IMR-90 (cell line): Measurements from ENCODE around the gene PILRA. TPM values are rescaled to one million over a fixed set of nuclear protein-coding genes. Genes with fewer than 3 reads are reported as not detected.

Source experiments
- ATAC-seq: fragments of 200-7000 bp; cut with Tn5 transposase; 2 replicates; pipeline ENCODE4 v1.9.1; 2020; ENCODE audit warnings: low read depth, mild to moderate bottlenecking, moderate library complexity
- BruUV-seq: library from RNA; stranded (reverse); fragments of 400-500 nt; replicated peaks from 2 replicates; lab custom pipeline; 2021; lab: Mats Ljungman, UMichigan
- CTCF ChIA-PET: fragments of 300-600 bp; formaldehyde crosslinking; extraction: SDS; loops from one replicate; lab custom pipeline; 2021; ENCODE audit warnings: antibody characterized with exemption; lab: Yijun Ruan, JAX
- POLR2A ChIA-PET: fragments of 300-600 bp; sonication (Branson Sonifier 250); formaldehyde crosslinking; loops from one replicate; lab custom pipeline; 2022; ENCODE audit warnings: antibody characterized with exemption; ENCODE audit not compliant: unreplicated experiment; lab: Charles Lee
- DNase-seq: peaks from one replicate; pipeline ENCODE4 v3.0.0; 2013
- H2AFZ ChIP-seq: replicated peaks from 2 replicates; pipeline ENCODE3; 2013; ENCODE audit warnings: low read length, mild to moderate bottlenecking; ENCODE audit not compliant: poor library complexity
- H2AK5ac ChIP-seq: 2 replicates; pipeline ENCODE4 v1.6.1; 2013; ENCODE audit warnings: low read depth, low read length, inconsistent platforms
- H2AK9ac ChIP-seq: replicated peaks from 2 replicates; pipeline ENCODE3; 2013; ENCODE audit warnings: mild to moderate bottlenecking, low read depth, low read length, moderate library complexity; ENCODE audit not compliant: poor library complexity
- H2BK120ac ChIP-seq: 2 replicates; pipeline ENCODE4 v1.6.1; 2013; ENCODE audit warnings: low read depth, low read length, inconsistent platforms
- H2BK15ac ChIP-seq: 3 replicates; pipeline ENCODE4 v1.6.1; 2013; ENCODE audit warnings: low read depth, low read length, inconsistent platforms
- H2BK20ac ChIP-seq: 2 replicates; pipeline ENCODE4 v1.6.1; 2013; ENCODE audit warnings: low read depth, mild to moderate bottlenecking, inconsistent platforms, low read length, moderate library complexity
- H2BK5ac ChIP-seq: 2 replicates; pipeline ENCODE4 v1.6.1; 2013; ENCODE audit warnings: mild to moderate bottlenecking, low read depth, low read length, inconsistent platforms; ENCODE audit not compliant: poor library complexity, severe bottlenecking
- H3K14ac ChIP-seq: replicated peaks from 2 replicates; pipeline ENCODE4 v1.6.1; 2013; ENCODE audit warnings: low read depth, low read length, inconsistent platforms
- H3K18ac ChIP-seq: 2 replicates; pipeline ENCODE4 v1.6.1; 2013; ENCODE audit warnings: low read depth, low read length, control low read depth
- H3K23ac ChIP-seq: 2 replicates; pipeline ENCODE4 v1.6.1; 2013; ENCODE audit warnings: low read depth, low read length, inconsistent platforms
- H3K27ac ChIP-seq: 2 replicates; pipeline ENCODE4 v1.5.1; 2013; ENCODE audit warnings: mild to moderate bottlenecking, control low read depth, low read length; ENCODE audit not compliant: insufficient read depth
- H3K27me3 ChIP-seq: 2 replicates; pipeline ENCODE4 v1.6.1; 2013; ENCODE audit warnings: low read length; ENCODE audit not compliant: control insufficient read depth, insufficient read depth
- H3K36me3 ChIP-seq: 2 replicates; pipeline ENCODE4 v1.6.1; 2013; ENCODE audit warnings: low read length, mixed read lengths; ENCODE audit not compliant: control insufficient read depth, insufficient read depth
- H3K4ac ChIP-seq: 2 replicates; pipeline ENCODE4 v1.6.1; 2013; ENCODE audit warnings: low read depth, low read length, inconsistent platforms
- H3K4me1 ChIP-seq: 2 replicates; pipeline ENCODE4 v1.6.1; 2013; ENCODE audit warnings: low read length, mixed read lengths; ENCODE audit not compliant: control insufficient read depth, insufficient read depth
- H3K4me2 ChIP-seq: 2 replicates; pipeline ENCODE4 v1.6.1; 2013; ENCODE audit warnings: low read depth, mild to moderate bottlenecking, control low read depth, low read length, moderate library complexity
- H3K4me3 ChIP-seq: 2 replicates; pipeline ENCODE4 v1.5.1; 2013; ENCODE audit warnings: low read depth, mild to moderate bottlenecking, control low read depth, low read length, moderate library complexity; ENCODE audit not compliant: insufficient read depth
- H3K56ac ChIP-seq: 2 replicates; pipeline ENCODE4 v1.6.1; 2013; ENCODE audit warnings: low read length, inconsistent platforms; ENCODE audit not compliant: insufficient read depth; ENCODE audit errors: extremely low read depth
- H3K79me1 ChIP-seq, 2 experiments: 2 replicates each; pipeline ENCODE4 v1.6.1; 2013; ENCODE audit warnings: low read length in 2 of 2, inconsistent platforms in 1 of 2, low read depth in 1 of 2
- H3K9ac ChIP-seq: 2 replicates; pipeline ENCODE4 v1.6.1; 2013; ENCODE audit warnings: low read depth, low read length, control low read depth
- H3K9me1 ChIP-seq: 2 replicates; pipeline ENCODE4 v1.6.1; 2013; ENCODE audit warnings: low read length, inconsistent platforms; ENCODE audit not compliant: insufficient read depth
- H3K9me3 ChIP-seq: 2 replicates; pipeline ENCODE4 v1.6.1; 2013; ENCODE audit warnings: low read length; ENCODE audit not compliant: control insufficient read depth, insufficient read depth
- H4K20me1 ChIP-seq: 2 replicates; pipeline ENCODE4 v1.6.1; 2013; ENCODE audit warnings: low read length, inconsistent platforms; ENCODE audit not compliant: insufficient read depth
- H4K5ac ChIP-seq: 2 replicates; pipeline ENCODE4 v1.6.1; 2013; ENCODE audit warnings: mild to moderate bottlenecking, low read depth, low read length, control low read depth
- H4K8ac ChIP-seq, 2 experiments: 2 replicates each; pipeline ENCODE4 v1.6.1; 2013; ENCODE audit warnings: low read depth in 2 of 2, low read length in 2 of 2, control low read depth in 1 of 2, inconsistent platforms in 1 of 2
- H4K91ac ChIP-seq: 2 replicates; pipeline ENCODE4 v1.6.1; 2013; ENCODE audit warnings: low read depth, low read length, inconsistent platforms; ENCODE audit not compliant: insufficient read depth
- NFE2L2 ChIP-seq: fragments of 150-350 bp; IDR thresholded peaks from 2 replicates; pipeline ENCODE4 v1.6.1; 2016; ENCODE audit warnings: low read depth, mild to moderate bottlenecking, low read length
- RCOR1 ChIP-seq: IDR thresholded peaks from 2 replicates; pipeline ENCODE4 v1.6.1; 2012; ENCODE audit warnings: mild to moderate bottlenecking, low read length, improper control_type of control experiment; ENCODE audit not compliant: insufficient replicate concordance
- WGBS, 2 experiments: methylation state at CpG; one replicate each; pipeline versions ENCODE4 v1.1.5 to v1.1.7; 2013; ENCODE audit warnings: missing lambda C conversion rate in 2 of 2; ENCODE audit not compliant: insufficient read length in 1 of 2; ENCODE audit errors: extremely low coverage in 2 of 2; 5-methylcytosine and 5-hydroxymethylcytosine counted together
- dilution Hi-C: fragments of 300-500 bp; cut with HindIII; formaldehyde crosslinking; loops from one replicate; pipeline ENCODE4 v1.14.3; 2018; ENCODE audit warnings: low sequenced_read_pairs; ENCODE audit not compliant: unreplicated experiment
- in situ Hi-C: fragments of 300-500 bp; cut with MboI; formaldehyde crosslinking; loops from 3 replicates; pipeline ENCODE4 v1.14.3; 2019; ENCODE audit warnings: low sequenced_read_pairs, inconsistent platforms, mixed read lengths
- intact Hi-C: fragments of 100-400 bp; cut with micrococcal nuclease; formaldehyde crosslinking; loops from 2 replicates; pipeline ENCODE4 v1.10.0; 2022
- polyA plus RNA-seq, 3 experiments: library from polyadenylated mRNA; depleted of rRNA; stranded (reverse); fragments of >200 nt; gene quantifications; 2 replicates each; pipeline ENCODE4 v1.2.3, GENCODE V29; 2012; ENCODE audit warnings: low replicate concordance in 1 of 3
- total RNA-seq: library from RNA; depleted of rRNA; stranded (reverse); fragments of >200 nt; gene quantifications from 2 replicates; pipeline ENCODE4 v1.2.3, GENCODE V29; 2012

The PILRA gene
- total and polyA plus RNA-seq, 2 of the 4 experiments (the other 2 are of a cell fraction): 0.56 TPM; not detected in 1

- POLR2A ChIA-PET: no interaction called here
- WGBS, 2 experiments: 60% methylated on average over 1 of the region's 2 CpGs; no CpG with 5 or more reads in 1 of the 2 experiments
- H2BK20ac ChIP-seq: no peak overlapping the region
- in situ Hi-C loops: no loop called here
- H3K79me1 ChIP-seq: no peaks in the 10 kb centered on the region
- peaks cover 3% of the 10 kb centered on the region; the same call in 1 of the 2 replicates for H3K9me1 ChIP-seq
- no peak overlapping the region for H3K56ac ChIP-seq
- H2AK9ac ChIP-seq: no peak overlapping the region
- H3K18ac ChIP-seq: no peak overlapping the region
- H2BK5ac ChIP-seq: no peak overlapping the region
- no peaks in the 10 kb centered on the region for H3K9me3 ChIP-seq
- no peak for ATAC-seq
- H4K20me1 ChIP-seq: no peaks in the 10 kb centered on the region
- no peak overlapping the region for H2BK15ac ChIP-seq
- H2AFZ ChIP-seq: no peak overlapping the region
- no peak overlapping the region for H3K27ac ChIP-seq
- no peak overlapping the region for H3K9ac ChIP-seq
- no peak overlapping the region for H2AK5ac ChIP-seq
- BruUV-seq: no TSS peak
- H3K4ac ChIP-seq: no peak overlapping the region
- H3K4me3 ChIP-seq: no peak overlapping the region
- no peak for DNase-seq
- no peak overlapping the region for H2BK120ac ChIP-seq
- H3K23ac ChIP-seq: no peak overlapping the region
- no peak overlapping the region for H4K91ac ChIP-seq
- H3K36me3 ChIP-seq: no peaks in the 10 kb centered on the region
- TF ChIP-seq NFE2L2 (no peak), RCOR1 (no peak)
- H4K5ac ChIP-seq: no peak overlapping the region
- intact Hi-C loops: no loop called here
- no peak overlapping the region for H4K8ac ChIP-seq
- H3K27me3 ChIP-seq: peaks cover 29% of the 10 kb centered on the region
- H3K4me1 ChIP-seq: no peaks in the 10 kb centered on the region
- dilution Hi-C loops: no loop called here
- H3K14ac ChIP-seq: no peak overlapping the region
- CTCF ChIA-PET: no interaction called here
- H3K4me2 ChIP-seq: no peak overlapping the region
These were observed 14.4 kb downstream of the PILRA start for GRCh38 chr7:100387695-100388094.
